Measurements from ENCODE around the gene PADI3. TPM values are rescaled to one million over a fixed set of nuclear protein-coding genes. Genes with fewer than 3 reads are reported as not detected.

Gene PADI3
- total RNA-seq, 2 donors from 2014 or later: 0.18 to 1.2 TPM

DNA sequence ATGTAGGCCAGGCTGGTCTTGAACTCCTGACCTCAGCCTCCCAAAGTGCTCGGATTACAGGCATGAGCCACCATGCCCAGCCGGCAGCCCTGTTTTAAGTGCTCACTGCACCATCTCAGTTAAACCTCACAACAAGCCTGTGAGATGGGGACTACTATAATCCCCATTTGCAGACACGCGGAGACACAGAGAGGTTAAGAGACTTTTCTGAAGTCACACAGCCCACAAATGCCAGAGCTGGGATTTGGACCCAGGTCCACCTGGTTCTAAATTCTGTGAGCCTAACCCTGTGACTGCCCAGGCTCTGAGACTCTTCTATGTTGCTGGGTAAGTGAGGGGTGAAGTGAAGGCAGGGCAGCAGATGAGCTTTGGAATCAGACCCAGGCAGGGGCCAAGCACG, 37.5 kb upstream of the PADI3 start:
- WGBS: 99% methylated on average over 5 of the region's 5 CpGs
- intact Hi-C loops (cut with DNase I): no loop called here
- Histone ChIP-seq H3K9me3 (no peaks in the 10 kb centered on the region), H3K27me3 (replicated peaks; ENCODE audit: insufficient read depth) (no peaks in the 10 kb centered on the region), H3K4me3 (no peak overlapping the region), H3K4me1 (replicated peaks) (no peaks in the 10 kb centered on the region), H3K36me3 (no peaks in the 10 kb centered on the region), H3K27ac (no peak overlapping the region)
- TF ChIP-seq, protein P1, sequence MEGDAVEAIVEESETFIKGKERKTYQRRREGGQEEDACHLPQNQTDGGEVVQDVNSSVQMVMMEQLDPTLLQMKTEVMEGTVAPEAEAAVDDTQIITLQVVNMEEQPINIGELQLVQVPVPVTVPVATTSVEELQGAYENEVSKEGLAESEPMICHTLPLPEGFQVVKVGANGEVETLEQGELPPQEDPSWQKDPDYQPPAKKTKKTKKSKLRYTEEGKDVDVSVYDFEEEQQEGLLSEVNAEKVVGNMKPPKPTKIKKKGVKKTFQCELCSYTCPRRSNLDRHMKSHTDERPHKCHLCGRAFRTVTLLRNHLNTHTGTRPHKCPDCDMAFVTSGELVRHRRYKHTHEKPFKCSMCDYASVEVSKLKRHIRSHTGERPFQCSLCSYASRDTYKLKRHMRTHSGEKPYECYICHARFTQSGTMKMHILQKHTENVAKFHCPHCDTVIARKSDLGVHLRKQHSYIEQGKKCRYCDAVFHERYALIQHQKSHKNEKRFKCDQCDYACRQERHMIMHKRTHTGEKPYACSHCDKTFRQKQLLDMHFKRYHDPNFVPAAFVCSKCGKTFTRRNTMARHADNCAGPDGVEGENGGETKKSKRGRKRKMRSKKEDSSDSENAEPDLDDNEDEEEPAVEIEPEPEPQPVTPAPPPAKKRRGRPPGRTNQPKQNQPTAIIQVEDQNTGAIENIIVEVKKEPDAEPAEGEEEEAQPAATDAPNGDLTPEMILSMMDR (IDR thresholded peaks at IDR 0.05): no peak
- TF ChIP-seq POLR2A (IDR thresholded peaks at IDR 0.05): no peak
- TF ChIP-seq POLR2AphosphoS5 (IDR thresholded peaks at IDR 0.05): no peak
- DNase-seq (ENCODE audit: low spot score): no peak

DNA sequence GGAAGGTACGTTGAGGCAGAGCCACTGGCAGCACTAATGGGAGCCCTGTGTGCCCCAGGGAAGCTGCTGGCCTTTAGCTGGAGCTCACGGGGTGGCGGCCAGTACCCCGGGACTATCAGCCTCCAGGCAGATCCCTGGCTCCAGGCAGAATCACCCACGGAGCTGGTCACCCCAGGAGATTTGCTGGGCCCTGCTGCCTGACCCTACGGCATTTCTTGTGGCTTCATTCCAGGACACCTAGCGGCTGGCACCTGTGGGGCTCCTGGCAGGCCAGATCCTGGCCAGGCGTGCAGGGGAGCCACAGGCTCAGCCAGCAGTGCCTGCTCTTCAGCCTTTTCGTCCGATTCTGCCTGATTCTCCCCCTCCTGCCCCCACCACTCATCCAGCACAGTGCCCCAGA, 36.9 kb upstream of the PADI3 start:
- Histone ChIP-seq H3K27ac (no peak overlapping the region), H3K9me3 (no peaks in the 10 kb centered on the region), H3K4me1 (replicated peaks) (no peaks in the 10 kb centered on the region), H3K36me3 (no peaks in the 10 kb centered on the region), H3K4me3 (no peak overlapping the region), H3K27me3 (replicated peaks; ENCODE audit: insufficient read depth) (no peaks in the 10 kb centered on the region)
- no peak for TF ChIP-seq POLR2A (IDR thresholded peaks at IDR 0.05)
- TF ChIP-seq, protein P1 (IDR thresholded peaks at IDR 0.05): peak in 1 of 4 experiments; percentile 24
- peak; percentile 16 for DNase-seq (ENCODE audit: low spot score)
- intact Hi-C loops (cut with DNase I): no loop called here
- 40% methylated on average over 10 of the region's 10 CpGs for WGBS

DNA sequence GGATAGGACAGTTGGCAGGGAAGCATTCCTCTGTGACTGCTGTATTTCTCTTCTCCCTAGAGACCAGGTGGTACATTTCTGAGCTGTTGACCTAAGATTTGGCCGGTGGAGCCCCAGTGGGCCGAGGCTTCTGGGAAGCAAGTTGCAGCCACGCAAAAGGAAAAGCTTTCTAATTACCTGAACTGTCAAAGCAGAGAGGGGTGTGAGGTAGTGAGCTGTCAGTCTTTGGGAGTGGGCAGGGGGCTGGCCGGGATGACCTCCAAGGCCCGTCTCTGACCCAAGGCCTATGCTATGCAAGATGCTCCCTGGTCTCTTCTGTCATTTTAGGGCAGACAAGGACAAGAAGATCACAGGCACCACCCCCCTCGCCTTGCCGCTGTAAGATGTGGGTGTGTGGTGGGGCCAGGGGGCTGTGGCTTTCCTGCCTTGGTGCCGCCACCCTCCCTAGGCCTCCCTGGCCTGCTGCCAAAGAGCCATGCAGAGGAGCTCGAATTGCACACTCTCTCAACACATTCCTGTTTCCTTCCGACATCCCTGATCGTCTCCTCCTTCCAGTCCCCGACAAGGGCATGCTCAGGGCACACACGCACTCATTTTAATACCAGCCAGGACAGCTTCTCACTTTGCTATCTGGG, 36.3 kb upstream of the PADI3 start:
- H3K27me3 ChIP-seq (replicated peaks; ENCODE audit: insufficient read depth): no peaks in the 10 kb centered on the region
- DNase-seq (ENCODE audit: low spot score): no peak
- no peaks in the 10 kb centered on the region for H3K9me3 ChIP-seq
- H3K4me1 ChIP-seq (replicated peaks): no peaks in the 10 kb centered on the region
- H3K4me3 ChIP-seq: no peak overlapping the region
- H3K27ac ChIP-seq: no peak overlapping the region
- intact Hi-C loops (cut with DNase I): no loop called here
- 11% methylated on average over 13 of the region's 13 CpGs for WGBS
- TF ChIP-seq POLR2A (IDR thresholded peaks at IDR 0.05) (no peak), POLR2AphosphoS5 (IDR thresholded peaks at IDR 0.05) (no peak)
- TF ChIP-seq, protein P1 (IDR thresholded peaks at IDR 0.05): no peak
- no peaks in the 10 kb centered on the region for H3K36me3 ChIP-seq

DNA sequence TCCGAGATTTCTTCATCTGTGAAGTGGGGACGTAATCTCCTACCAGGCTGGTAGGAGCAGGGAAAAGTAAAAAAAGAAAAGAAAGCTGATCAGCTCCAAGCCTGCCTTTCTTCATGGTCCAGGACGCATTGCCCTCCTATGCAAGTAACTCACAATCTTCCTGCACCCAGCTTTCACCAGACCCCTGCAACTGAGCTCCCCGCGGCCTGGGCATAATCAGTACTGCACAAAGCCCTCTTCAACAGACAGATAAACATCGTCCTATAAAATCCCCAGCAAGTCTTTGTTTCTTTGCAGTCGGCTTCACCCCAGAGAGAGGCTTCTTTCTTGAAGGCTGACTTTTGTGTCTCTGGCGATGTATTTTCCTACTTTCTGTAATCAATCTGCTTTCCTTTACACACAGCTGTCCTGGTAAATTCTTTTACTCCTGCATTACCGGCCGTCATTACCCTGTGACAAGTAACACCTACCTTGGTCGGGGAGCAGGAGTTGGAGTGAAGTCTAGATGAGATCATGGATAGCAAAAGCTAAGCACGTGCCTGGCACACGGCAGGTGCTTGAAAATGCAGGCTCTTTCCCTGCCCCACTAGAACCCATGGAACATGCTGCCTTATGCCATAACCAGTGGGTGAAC, 35.6 kb upstream of the PADI3 start:
- no peak for DNase-seq (ENCODE audit: low spot score)
- intact Hi-C loops (cut with DNase I): no loop called here
- Histone ChIP-seq H3K4me1 (replicated peaks) (no peaks in the 10 kb centered on the region), H3K4me3 (no peak overlapping the region), H3K36me3 (no peaks in the 10 kb centered on the region), H3K9me3 (no peaks in the 10 kb centered on the region), H3K27ac (no peak overlapping the region), H3K27me3 (replicated peaks; ENCODE audit: insufficient read depth) (no peaks in the 10 kb centered on the region)
- TF ChIP-seq POLR2A (IDR thresholded peaks at IDR 0.05): no peak
- no peak for TF ChIP-seq POLR2AphosphoS5 (IDR thresholded peaks at IDR 0.05)
- TF ChIP-seq, protein P1 (IDR thresholded peaks at IDR 0.05): no peak
- WGBS: 21% methylated on average over 13 of the region's 13 CpGs

DNA sequence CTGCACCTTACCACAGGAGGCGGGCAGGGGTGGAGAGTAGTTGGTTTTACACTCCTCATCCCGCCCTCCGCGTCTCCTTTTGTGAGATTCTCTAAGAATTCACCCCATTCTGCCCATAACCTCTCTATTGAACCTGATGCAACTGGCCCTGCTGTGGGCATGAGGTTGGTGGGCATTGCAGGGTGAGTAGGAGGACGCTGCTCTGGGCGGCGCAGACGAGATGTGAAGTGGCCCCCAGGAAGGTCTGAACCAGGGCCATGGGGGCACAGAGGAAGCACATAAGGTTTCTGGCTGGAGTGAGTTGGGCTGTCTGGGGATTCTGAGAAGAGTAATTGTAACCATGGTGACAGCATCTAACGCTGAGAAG, 35.1 kb upstream of the PADI3 start:
- no peaks in the 10 kb centered on the region for H3K36me3 ChIP-seq
- TF ChIP-seq POLR2A (IDR thresholded peaks at IDR 0.05): no peak
- TF ChIP-seq, protein P1 (IDR thresholded peaks at IDR 0.05): no peak
- no peak for TF ChIP-seq POLR2AphosphoS5 (IDR thresholded peaks at IDR 0.05)
- WGBS: 85% methylated on average over 9 of the region's 9 CpGs
- no peaks in the 10 kb centered on the region for H3K27me3 ChIP-seq (replicated peaks; ENCODE audit: insufficient read depth)
- H3K4me3 ChIP-seq: no peak overlapping the region
- H3K9me3 ChIP-seq: no peaks in the 10 kb centered on the region
- H3K4me1 ChIP-seq (replicated peaks): no peaks in the 10 kb centered on the region
- DNase-seq (ENCODE audit: low spot score): no peak
- intact Hi-C loops (cut with DNase I): no loop called here
- H3K27ac ChIP-seq: no peak overlapping the region
